ENCODE data around the gene CHRM2. TPM values are rescaled to one million over a fixed set of nuclear protein-coding genes. Genes with fewer than 3 reads are reported as not detected.

CHRM2 gene
- total and polyA plus RNA-seq, 2 experiments from 2014 or later = 0.21 to 0.35 TPM

DNA sequence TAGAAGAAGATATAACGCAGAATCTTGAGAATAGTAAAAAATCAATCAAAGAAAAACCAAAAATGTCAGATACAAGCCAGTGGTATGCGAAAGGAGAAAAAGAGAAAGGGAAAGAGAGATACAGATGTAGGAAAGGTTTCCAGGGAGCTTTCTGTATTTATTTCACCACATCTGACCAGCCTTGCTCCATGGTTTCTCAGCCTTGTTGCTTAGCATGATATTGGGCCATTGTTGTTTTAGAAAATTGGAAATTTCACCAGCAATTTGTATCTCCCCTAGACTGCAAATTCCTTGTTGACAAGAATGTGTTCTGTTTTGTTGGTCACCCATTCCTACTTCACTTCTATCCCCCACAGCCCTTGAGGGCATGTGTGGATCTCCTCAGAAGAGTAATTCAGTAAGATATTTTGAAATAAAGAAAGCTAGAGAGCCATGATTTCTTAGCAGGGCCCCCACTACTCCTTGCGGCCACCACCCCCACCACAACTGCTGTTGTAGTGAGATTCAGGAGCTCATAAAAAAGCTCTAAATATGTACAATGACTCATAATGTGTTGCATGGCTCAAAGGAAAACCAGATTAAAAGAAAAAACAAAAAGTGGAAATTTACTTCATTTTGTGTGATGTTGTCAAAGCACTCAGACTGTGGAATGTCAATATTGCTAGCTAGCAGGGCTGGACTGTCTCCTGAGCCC lies 138.7 kb downstream of the CHRM2 start:
- no peak overlapping the region for H2AFZ ChIP-seq
- H3K36me3 ChIP-seq (ENCODE audit: insufficient read depth) = no peaks in the 10 kb centered on the region
- Mint-ChIP-seq H3K4me1 (no peaks in the 10 kb centered on the region), H3K4me3 (no peak overlapping the region), H3K36me3 (ENCODE audit: low read depth) (no peaks in the 10 kb centered on the region), H3K27ac (no peak overlapping the region), H3K27me3 (ENCODE audit: insufficient read depth, low read depth, poor library complexity) (no peaks in the 10 kb centered on the region), H3K9me3 (no peaks in the 10 kb centered on the region)
- TF ChIP-seq STAT1 (IDR thresholded peaks at IDR 0.05; ENCODE audit: unreplicated experiment) (no peak), ZNF114 (CRISPR knock-in tag; IDR thresholded peaks at IDR 0.05) (no peak), JUNB (IDR thresholded peaks at IDR 0.05; ENCODE audit: unreplicated experiment) (no peak), CREB1 (CRISPR knock-in tag; IDR thresholded peaks at IDR 0.05; ENCODE audit: low read depth) (no peak), NANOG (IDR thresholded peaks at IDR 0.05; ENCODE audit: borderline replicate concordance) (no peak)
- TF ChIP-seq, protein P1, sequence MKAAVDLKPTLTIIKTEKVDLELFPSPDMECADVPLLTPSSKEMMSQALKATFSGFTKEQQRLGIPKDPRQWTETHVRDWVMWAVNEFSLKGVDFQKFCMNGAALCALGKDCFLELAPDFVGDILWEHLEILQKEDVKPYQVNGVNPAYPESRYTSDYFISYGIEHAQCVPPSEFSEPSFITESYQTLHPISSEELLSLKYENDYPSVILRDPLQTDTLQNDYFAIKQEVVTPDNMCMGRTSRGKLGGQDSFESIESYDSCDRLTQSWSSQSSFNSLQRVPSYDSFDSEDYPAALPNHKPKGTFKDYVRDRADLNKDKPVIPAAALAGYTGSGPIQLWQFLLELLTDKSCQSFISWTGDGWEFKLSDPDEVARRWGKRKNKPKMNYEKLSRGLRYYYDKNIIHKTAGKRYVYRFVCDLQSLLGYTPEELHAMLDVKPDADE (IDR thresholded peaks at IDR 0.05) = no peak
- TF ChIP-seq, protein P2, sequence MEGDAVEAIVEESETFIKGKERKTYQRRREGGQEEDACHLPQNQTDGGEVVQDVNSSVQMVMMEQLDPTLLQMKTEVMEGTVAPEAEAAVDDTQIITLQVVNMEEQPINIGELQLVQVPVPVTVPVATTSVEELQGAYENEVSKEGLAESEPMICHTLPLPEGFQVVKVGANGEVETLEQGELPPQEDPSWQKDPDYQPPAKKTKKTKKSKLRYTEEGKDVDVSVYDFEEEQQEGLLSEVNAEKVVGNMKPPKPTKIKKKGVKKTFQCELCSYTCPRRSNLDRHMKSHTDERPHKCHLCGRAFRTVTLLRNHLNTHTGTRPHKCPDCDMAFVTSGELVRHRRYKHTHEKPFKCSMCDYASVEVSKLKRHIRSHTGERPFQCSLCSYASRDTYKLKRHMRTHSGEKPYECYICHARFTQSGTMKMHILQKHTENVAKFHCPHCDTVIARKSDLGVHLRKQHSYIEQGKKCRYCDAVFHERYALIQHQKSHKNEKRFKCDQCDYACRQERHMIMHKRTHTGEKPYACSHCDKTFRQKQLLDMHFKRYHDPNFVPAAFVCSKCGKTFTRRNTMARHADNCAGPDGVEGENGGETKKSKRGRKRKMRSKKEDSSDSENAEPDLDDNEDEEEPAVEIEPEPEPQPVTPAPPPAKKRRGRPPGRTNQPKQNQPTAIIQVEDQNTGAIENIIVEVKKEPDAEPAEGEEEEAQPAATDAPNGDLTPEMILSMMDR (conservative IDR thresholded peaks at IDR 0.05; ENCODE audit: low read depth in 2 of 2) = no peak
- TF ChIP-seq, protein P3, sequence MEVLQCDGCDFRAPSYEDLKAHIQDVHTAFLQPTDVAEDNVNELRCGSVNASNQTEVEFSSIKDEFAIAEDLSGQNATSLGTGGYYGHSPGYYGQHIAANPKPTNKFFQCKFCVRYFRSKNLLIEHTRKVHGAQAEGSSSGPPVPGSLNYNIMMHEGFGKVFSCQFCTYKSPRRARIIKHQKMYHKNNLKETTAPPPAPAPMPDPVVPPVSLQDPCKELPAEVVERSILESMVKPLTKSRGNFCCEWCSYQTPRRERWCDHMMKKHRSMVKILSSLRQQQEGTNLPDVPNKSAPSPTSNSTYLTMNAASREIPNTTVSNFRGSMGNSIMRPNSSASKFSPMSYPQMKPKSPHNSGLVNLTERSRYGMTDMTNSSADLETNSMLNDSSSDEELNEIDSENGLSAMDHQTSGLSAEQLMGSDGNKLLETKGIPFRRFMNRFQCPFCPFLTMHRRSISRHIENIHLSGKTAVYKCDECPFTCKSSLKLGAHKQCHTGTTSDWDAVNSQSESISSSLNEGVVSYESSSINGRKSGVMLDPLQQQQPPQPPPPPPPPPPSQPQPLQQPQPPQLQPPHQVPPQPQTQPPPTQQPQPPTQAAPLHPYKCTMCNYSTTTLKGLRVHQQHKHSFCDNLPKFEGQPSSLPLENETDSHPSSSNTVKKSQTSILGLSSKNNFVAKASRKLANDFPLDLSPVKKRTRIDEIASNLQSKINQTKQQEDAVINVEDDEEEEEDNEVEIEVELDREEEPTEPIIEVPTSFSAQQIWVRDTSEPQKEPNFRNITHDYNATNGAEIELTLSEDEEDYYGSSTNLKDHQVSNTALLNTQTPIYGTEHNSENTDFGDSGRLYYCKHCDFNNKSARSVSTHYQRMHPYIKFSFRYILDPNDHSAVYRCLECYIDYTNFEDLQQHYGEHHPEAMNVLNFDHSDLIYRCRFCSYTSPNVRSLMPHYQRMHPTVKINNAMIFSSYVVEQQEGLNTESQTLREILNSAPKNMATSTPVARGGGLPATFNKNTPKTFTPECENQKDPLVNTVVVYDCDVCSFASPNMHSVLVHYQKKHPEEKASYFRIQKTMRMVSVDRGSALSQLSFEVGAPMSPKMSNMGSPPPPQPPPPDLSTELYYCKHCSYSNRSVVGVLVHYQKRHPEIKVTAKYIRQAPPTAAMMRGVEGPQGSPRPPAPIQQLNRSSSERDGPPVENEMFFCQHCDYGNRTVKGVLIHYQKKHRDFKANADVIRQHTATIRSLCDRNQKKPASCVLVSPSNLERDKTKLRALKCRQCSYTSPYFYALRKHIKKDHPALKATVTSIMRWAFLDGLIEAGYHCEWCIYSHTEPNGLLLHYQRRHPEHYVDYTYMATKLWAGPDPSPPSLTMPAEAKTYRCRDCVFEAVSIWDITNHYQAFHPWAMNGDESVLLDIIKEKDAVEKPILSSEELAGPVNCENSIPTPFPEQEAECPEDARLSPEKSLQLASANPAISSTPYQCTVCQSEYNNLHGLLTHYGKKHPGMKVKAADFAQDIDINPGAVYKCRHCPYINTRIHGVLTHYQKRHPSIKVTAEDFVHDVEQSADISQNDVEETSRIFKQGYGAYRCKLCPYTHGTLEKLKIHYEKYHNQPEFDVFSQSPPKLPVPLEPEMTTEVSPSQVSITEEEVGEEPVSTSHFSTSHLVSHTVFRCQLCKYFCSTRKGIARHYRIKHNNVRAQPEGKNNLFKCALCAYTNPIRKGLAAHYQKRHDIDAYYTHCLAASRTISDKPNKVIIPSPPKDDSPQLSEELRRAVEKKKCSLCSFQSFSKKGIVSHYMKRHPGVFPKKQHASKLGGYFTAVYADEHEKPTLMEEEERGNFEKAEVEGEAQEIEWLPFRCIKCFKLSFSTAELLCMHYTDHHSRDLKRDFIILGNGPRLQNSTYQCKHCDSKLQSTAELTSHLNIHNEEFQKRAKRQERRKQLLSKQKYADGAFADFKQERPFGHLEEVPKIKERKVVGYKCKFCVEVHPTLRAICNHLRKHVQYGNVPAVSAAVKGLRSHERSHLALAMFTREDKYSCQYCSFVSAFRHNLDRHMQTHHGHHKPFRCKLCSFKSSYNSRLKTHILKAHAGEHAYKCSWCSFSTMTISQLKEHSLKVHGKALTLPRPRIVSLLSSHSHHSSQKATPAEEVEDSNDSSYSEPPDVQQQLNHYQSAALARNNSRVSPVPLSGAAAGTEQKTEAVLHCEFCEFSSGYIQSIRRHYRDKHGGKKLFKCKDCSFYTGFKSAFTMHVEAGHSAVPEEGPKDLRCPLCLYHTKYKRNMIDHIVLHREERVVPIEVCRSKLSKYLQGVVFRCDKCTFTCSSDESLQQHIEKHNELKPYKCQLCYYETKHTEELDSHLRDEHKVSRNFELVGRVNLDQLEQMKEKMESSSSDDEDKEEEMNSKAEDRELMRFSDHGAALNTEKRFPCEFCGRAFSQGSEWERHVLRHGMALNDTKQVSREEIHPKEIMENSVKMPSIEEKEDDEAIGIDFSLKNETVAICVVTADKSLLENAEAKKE (CRISPR knock-in tag; IDR thresholded peaks at IDR 0.05) = no peak
- no peaks in the 10 kb centered on the region for H3K4me1 ChIP-seq (ENCODE audit: insufficient read depth)
- H3K27me3 ChIP-seq (ENCODE audit: insufficient read depth) = no peaks in the 10 kb centered on the region
- no peaks in the 10 kb centered on the region for H3F3A ChIP-seq (replicated peaks; ENCODE audit: low read depth)
- no peaks in the 10 kb centered on the region for H3K79me2 ChIP-seq (replicated peaks; ENCODE audit: insufficient read depth)
- ATAC-seq = no peak
- no peaks in the 10 kb centered on the region for H4K20me1 ChIP-seq (replicated peaks; ENCODE audit: insufficient read depth)
- no peaks in the 10 kb centered on the region for H3K9me2 ChIP-seq (ENCODE audit: insufficient read depth)
- H3K4me3 ChIP-seq = no peak overlapping the region
- no peak for DNase-seq (ENCODE audit: low spot score)
- no peak overlapping the region for H3K4me2 ChIP-seq
- H3K27ac ChIP-seq (ENCODE audit: low read depth) = no peak overlapping the region
